Suprapubic skin (tissue), 4 donors: ENCODE results near the gene ARSB.

ENCODE experiments used
- CTCF ChIP-seq, 2 donors: fragments of 200-600 bp in 1 of 2; fragments of 450-650 bp in 1 of 2; sonication (generic) in 1 of 2; IDR thresholded peaks; one replicate each; pipeline ENCODE4 v1.5.1; 2016 to 2019; ENCODE audit warnings: antibody characterized with exemption in 2 of 2, mild to moderate bottlenecking in 1 of 2, moderate library complexity in 1 of 2
- EP300 ChIP-seq: sonication (generic); formaldehyde crosslinking; IDR thresholded peaks from one replicate; pipeline ENCODE4 v1.6.1; 2017; ENCODE audit warnings: antibody characterized with exemption
- POLR2A ChIP-seq, 2 donors: fragments of 450-650 bp; IDR thresholded peaks; one replicate each; pipeline ENCODE4 v1.6.1; 2017; ENCODE audit warnings: antibody characterized with exemption in 2 of 2, mild to moderate bottlenecking in 2 of 2, moderate library complexity in 2 of 2
- POLR2AphosphoS5 ChIP-seq, 3 donors: sonication (generic); formaldehyde crosslinking; IDR thresholded peaks; one replicate each; pipeline ENCODE4 v1.6.1; 2017; ENCODE audit warnings: antibody characterized with exemption in 3 of 3

- TF ChIP-seq POLR2A (IDR thresholded peaks at IDR 0.05) (no peak), CTCF (IDR thresholded peaks at IDR 0.05) (no peak), POLR2AphosphoS5 (IDR thresholded peaks at IDR 0.05) (no peak), EP300 (no peak)
These were observed 146.4 kb downstream of the ARSB start for GRCh38 chr5:78838753-78839152.
